ENCODE results near the gene NRCAM. TPM values are rescaled to one million over a fixed set of nuclear protein-coding genes. Genes with fewer than 3 reads are reported as not detected.
"Not testable (repeated sequence)": the region's sequence is repeated elsewhere in the genome, so short reads cannot be mapped to it uniquely, and the experiment has no call there.

Gene NRCAM
- total RNA-seq, 2 experiments from 2014 or later = 0.60 to 1.0 TPM

GRCh38 chr7:108409146-108409545 is 47.1 kb downstream of the NRCAM start:
- Mint-ChIP-seq H3K9me3 (ENCODE audit: low read depth) (no peaks in the 10 kb centered on the region), H3K4me1 (no peaks in the 10 kb centered on the region), H3K27ac (no peak overlapping the region), H3K27me3 (peaks cover 4% of the 10 kb centered on the region), H3K4me3 (no peak overlapping the region), H3K36me3 (ENCODE audit: low read depth) (no peaks in the 10 kb centered on the region)
- ATAC-seq (no peak), DNase-seq (no peak)
- ChIA-PET CTCF (interaction anchor here (0.7 to 1.1 kb wide), 3 partner anchors 24 to 302 kb away, joined by 3 read pairs; no protein-coding TSS in a partner anchor), POLR2A (no interaction called here)
- intact Hi-C loops (cut with DNase I, micrococcal nuclease) = no loop called here

DNA sequence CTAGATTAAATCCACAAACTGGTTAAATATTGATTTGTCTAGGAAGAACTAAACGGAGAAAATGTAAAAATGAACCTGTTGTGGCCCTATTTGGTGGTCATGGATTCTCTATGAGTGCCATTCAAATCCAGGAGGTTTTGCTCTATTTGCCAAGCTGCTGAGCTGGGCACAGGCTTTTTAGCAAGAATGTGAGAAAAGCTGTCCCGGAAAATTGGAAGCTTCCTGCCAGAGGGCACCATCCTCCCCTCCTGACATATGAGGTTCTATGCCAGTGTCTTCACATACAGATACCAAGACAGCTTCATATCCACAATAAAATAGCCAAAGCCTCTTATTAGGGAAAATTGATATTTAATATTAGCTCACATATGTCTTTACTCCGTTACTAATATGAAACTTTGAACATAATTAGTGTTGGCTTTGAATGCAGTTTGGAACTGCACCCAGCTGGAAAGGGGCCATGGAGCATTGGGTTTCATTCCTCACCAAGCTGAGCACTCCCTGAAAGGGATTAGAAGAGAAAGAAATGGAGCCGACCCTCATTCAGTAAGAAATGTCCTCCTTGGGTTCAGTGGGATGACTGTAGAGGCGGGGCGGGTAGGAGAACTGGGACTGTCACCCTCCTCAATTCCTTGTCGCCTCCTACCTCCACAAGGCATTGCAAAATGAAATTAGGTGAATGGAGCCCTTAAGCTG is 47.8 kb downstream of the NRCAM start:
- POLR2A ChIA-PET = interaction anchor here (0.6 kb wide), 1 partner anchor 116 kb away, joined by 3 read pairs; no protein-coding TSS in a partner anchor
- intact Hi-C loops (cut with DNase I, micrococcal nuclease) = no loop called here
- H3K4me1 Mint-ChIP-seq = no peaks in the 10 kb centered on the region
- no peaks in the 10 kb centered on the region for H3K9me3 Mint-ChIP-seq (ENCODE audit: low read depth)
- no peak overlapping the region for H3K4me3 Mint-ChIP-seq
- DNase-seq (no peak), ATAC-seq (no peak)
- peaks cover 2% of the 10 kb centered on the region for H3K27me3 Mint-ChIP-seq
- H3K36me3 Mint-ChIP-seq (ENCODE audit: low read depth) = no peaks in the 10 kb centered on the region
- CTCF ChIA-PET = interaction anchor here (0.8 to 1.1 kb wide), 2 partner anchors 23 to 72 kb away, joined by 3 read pairs; no protein-coding TSS in a partner anchor
- no peak overlapping the region for H3K27ac Mint-ChIP-seq

DNA sequence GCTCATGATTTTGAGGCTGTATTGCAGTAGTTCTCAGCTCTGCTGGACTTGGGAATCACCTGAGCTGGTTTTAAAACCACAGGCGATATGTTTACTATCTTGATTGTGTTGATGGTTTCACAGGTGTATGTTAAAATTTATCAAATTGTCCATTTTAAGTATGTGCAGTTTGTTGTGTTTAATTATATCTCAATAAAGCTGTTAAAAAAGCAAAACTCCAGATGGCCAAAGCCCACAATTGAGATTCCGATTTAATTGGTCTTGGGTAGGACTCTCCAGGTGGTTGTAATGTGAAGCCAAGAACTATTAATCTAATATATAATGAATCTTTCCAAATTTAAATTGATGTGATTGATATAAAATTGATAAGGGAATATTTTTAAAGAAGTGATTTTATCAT is 48.6 kb downstream of the NRCAM start:
- CTCF ChIA-PET = no interaction called here
- H3K9me3 Mint-ChIP-seq (ENCODE audit: low read depth) = no peaks in the 10 kb centered on the region
- POLR2A ChIA-PET = no interaction called here
- no peak overlapping the region for H3K4me3 Mint-ChIP-seq
- H3K36me3 Mint-ChIP-seq (ENCODE audit: low read depth) = no peaks in the 10 kb centered on the region
- H3K27ac Mint-ChIP-seq = no peak overlapping the region
- intact Hi-C loops (cut with DNase I, micrococcal nuclease) = no loop called here
- no peak for ATAC-seq
- H3K4me1 Mint-ChIP-seq = no peaks in the 10 kb centered on the region
- no peak for DNase-seq
- no peaks in the 10 kb centered on the region for H3K27me3 Mint-ChIP-seq

GRCh38 chr7:108406222-108406890 is 49.9 kb downstream of the NRCAM start:
- ATAC-seq (no peak), DNase-seq (no peak)
- Mint-ChIP-seq H3K4me3 (no peak overlapping the region), H3K4me1 (no peaks in the 10 kb centered on the region), H3K27me3 (no peaks in the 10 kb centered on the region), H3K27ac (no peak overlapping the region), H3K9me3 (ENCODE audit: low read depth) (no peaks in the 10 kb centered on the region), H3K36me3 (ENCODE audit: low read depth) (no peaks in the 10 kb centered on the region)
- CTCF ChIA-PET = no interaction called here
- intact Hi-C loops (cut with DNase I, micrococcal nuclease) = no loop called here
- POLR2A ChIA-PET = no interaction called here

- no peaks in the 10 kb centered on the region for H3K36me3 Mint-ChIP-seq (ENCODE audit: low read depth)
- POLR2A ChIA-PET = no interaction called here
- H3K4me3 Mint-ChIP-seq = no peak overlapping the region
- no peaks in the 10 kb centered on the region for H3K9me3 Mint-ChIP-seq (ENCODE audit: low read depth)
- no peak for DNase-seq
- peaks cover 1% of the 10 kb centered on the region for H3K27me3 Mint-ChIP-seq
- no peak for ATAC-seq
- intact Hi-C loops (cut with DNase I, micrococcal nuclease) = no loop called here
- H3K4me1 Mint-ChIP-seq = no peaks in the 10 kb centered on the region
- no peak overlapping the region for H3K27ac Mint-ChIP-seq
- CTCF ChIA-PET = interaction anchor here (0.7 to 0.9 kb wide), 2 partner anchors 48 to 295 kb away, joined by 3 read pairs; no protein-coding TSS in a partner anchor
These were observed 51.5 kb downstream of the NRCAM start for GRCh38 chr7:108404509-108405420.

DNA sequence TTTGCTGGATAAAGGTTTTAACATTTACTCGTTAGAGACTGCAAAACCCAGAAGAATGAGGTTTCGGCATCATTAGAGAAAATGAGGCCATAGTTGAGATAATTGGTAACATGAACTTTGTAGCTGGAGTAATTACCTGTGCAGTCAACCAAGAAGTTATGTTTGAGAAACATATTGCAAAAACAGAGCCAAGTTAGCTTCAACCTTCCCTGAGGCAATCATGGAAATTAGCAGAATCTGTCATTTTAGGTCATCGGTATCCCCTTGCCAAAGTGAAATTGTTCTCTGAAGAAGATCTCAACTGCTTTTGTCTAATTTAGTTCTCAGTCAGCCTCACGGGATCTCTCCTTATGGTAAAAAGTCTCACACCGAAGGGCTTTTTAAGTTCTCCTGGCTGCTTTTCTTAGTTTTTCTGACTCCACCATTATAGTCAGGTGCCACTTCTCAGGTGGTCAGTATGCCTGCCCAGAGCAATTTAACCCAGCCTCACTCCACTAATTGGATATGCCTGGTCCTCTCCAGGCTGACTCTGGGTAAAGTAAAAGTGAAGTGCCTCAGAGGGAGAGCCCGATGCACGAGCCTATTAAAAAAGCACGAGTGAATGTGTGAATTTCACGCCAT is 52.5 kb downstream of the NRCAM start:
- Mint-ChIP-seq H3K27me3 (peaks cover 3% of the 10 kb centered on the region), H3K27ac (no peak overlapping the region), H3K36me3 (ENCODE audit: low read depth) (no peaks in the 10 kb centered on the region), H3K4me1 (no peaks in the 10 kb centered on the region), H3K4me3 (no peak overlapping the region), H3K9me3 (ENCODE audit: low read depth) (no peaks in the 10 kb centered on the region)
- ChIA-PET POLR2A (no interaction called here), CTCF (interaction anchor here (0.9 kb wide), 1 partner anchor 49 kb away, joined by 3 read pairs; no protein-coding TSS in a partner anchor)
- ATAC-seq = no peak
- intact Hi-C loops (cut with DNase I, micrococcal nuclease) = no loop called here
- no peak for DNase-seq

DNA sequence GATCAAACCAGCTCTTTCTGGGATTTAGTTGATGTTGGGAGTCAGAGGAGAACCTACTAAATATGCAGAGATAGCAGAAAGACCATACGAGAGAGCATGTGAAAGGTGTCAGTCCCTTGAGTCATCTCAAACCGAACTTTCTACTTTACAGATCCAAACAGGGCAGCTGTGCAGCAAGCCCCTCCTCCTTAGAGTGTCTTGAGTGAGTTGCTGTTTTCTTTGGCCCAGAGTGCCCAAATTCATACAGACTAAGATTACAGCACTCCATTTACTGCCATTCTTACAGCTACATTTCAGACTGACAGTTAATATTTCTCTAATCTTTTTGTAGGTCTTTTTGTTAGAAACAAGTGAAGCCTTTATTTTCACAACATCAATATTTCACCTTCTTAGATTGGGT is 53.4 kb downstream of the NRCAM start:
- no peak for DNase-seq
- ChIA-PET POLR2A (no interaction called here), CTCF (interaction anchor here (0.6 to 1.0 kb wide), 3 partner anchors 202 to 289 kb away, joined by 3 read pairs; no protein-coding TSS in a partner anchor)
- Mint-ChIP-seq H3K4me1 (no peaks in the 10 kb centered on the region), H3K36me3 (ENCODE audit: low read depth) (no peaks in the 10 kb centered on the region), H3K27me3 (peaks cover 8% of the 10 kb centered on the region), H3K27ac (no peak overlapping the region), H3K9me3 (ENCODE audit: low read depth) (no peaks in the 10 kb centered on the region), H3K4me3 (no peak overlapping the region)
- ATAC-seq = peak; percentile 72
- intact Hi-C loops (cut with DNase I, micrococcal nuclease) = no loop called here

DNA sequence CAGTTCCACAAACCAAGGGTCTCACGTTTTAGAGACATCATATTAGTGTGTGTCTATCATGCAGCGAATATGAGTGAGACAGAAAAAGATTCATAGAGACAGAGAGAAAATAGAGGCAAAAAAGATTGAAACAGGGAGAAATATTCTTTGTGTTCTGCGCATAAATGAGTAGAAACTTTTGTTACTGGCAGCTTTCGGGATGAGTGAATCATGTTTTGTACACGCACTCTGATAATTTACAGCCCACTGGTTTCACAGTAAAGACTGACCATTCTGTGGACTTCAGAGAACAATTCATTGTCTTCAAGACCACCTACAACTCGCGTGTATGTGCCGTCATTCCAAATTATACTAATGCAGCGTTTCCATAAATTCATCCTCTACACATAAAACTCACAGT is 60.2 kb downstream of the NRCAM start:
- no peaks in the 10 kb centered on the region for H3K36me3 Mint-ChIP-seq (ENCODE audit: low read depth)
- intact Hi-C loops (cut with DNase I, micrococcal nuclease) = no loop called here
- no peak overlapping the region for H3K27ac Mint-ChIP-seq
- no peaks in the 10 kb centered on the region for H3K9me3 Mint-ChIP-seq (ENCODE audit: low read depth)
- peaks cover 10% of the 10 kb centered on the region for H3K27me3 Mint-ChIP-seq
- ChIA-PET CTCF (interaction anchor here (0.7 kb wide), 1 partner anchor 14 kb away, joined by 3 read pairs; no protein-coding TSS in a partner anchor), POLR2A (no interaction called here)
- no peaks in the 10 kb centered on the region for H3K4me1 Mint-ChIP-seq
- H3K4me3 Mint-ChIP-seq = no peak overlapping the region
- ATAC-seq = no peak
- DNase-seq = no peak

DNA sequence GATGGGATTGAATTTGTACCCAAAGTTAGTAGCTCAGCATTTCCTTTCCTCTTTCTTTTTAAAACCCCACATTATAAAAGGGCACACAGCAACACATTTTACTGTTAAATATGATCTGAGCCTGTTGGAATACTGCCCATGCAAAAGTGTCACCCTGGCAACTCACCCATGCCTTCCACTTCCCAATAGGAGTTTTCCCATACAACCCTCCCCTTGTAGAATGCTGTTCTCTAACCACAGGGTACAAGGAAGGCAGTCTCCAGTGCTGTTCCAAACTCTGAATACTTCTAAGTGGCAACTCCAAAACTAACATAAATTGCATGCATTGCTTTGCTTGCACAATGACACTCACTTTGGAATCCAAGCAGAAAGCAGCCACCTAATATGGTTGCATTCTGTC is 60.8 kb downstream of the NRCAM start:
- no peaks in the 10 kb centered on the region for H3K4me1 Mint-ChIP-seq
- no peaks in the 10 kb centered on the region for H3K36me3 Mint-ChIP-seq (ENCODE audit: low read depth)
- ChIA-PET POLR2A (no interaction called here), CTCF (no interaction called here)
- ATAC-seq (no peak), DNase-seq (no peak)
- intact Hi-C loops (cut with DNase I, micrococcal nuclease) = no loop called here
- H3K9me3 Mint-ChIP-seq (ENCODE audit: low read depth) = peaks cover under 1% of the 10 kb centered on the region
- no peak overlapping the region for H3K27ac Mint-ChIP-seq
- peaks cover 10% of the 10 kb centered on the region for H3K27me3 Mint-ChIP-seq
- no peak overlapping the region for H3K4me3 Mint-ChIP-seq

DNA sequence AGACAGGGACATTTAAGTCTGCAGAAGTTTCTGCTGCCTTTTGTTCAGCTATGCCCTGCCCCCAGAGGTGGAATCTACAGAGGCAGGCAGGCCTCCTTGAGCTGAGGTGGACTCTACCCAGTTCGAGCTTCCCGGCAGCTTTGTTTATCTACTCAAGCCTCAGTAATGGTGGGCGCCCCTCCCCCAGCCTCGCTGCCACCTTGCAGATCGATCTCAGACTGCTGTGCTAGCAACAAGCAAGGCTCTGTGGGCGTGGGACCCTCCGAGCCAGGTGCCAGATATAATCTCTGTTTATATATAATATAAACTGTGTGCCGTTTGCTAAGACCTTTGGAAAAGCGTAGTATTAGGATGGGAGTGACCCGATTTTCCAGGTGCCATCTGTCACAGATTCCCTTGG is 63.1 kb downstream of the NRCAM start:
- DNase-seq; H3K9me3 Mint-ChIP-seq (ENCODE audit: low read depth); H3K36me3 Mint-ChIP-seq (ENCODE audit: low read depth); intact Hi-C loops (cut with DNase I, micrococcal nuclease); H3K27me3 Mint-ChIP-seq; H3K4me3 Mint-ChIP-seq; H3K27ac Mint-ChIP-seq; POLR2A ChIA-PET; H3K4me1 Mint-ChIP-seq; ATAC-seq: not testable (repeated sequence)
- CTCF ChIA-PET = interaction anchor here (1.0 kb wide), 1 partner anchor 60 kb away, joined by 3 read pairs; no protein-coding TSS in a partner anchor

DNA sequence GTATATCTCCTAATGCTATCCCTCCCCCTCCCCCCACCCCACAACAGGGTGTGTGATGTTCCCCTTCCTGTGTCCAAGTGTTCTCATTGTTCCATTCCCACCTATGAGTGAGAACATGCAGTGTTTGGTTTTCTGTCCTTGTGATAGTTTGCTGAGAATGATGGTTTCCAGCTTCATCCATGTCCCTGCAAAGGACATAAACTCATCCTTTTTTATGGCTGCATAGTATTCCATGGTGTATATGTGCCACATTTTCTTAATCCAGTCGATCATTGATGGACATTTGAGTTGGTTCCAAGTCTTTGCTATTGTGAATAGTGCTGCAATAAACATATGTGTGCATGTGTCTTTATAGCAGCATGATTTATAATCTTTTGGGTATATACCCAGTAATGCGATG is 68.5 kb downstream of the NRCAM start:
- ATAC-seq; intact Hi-C loops (cut with DNase I, micrococcal nuclease); H3K4me1 Mint-ChIP-seq; CTCF ChIA-PET; H3K4me3 Mint-ChIP-seq; DNase-seq; H3K27ac Mint-ChIP-seq; H3K9me3 Mint-ChIP-seq (ENCODE audit: low read depth); H3K36me3 Mint-ChIP-seq (ENCODE audit: low read depth); POLR2A ChIA-PET; H3K27me3 Mint-ChIP-seq: not testable (repeated sequence)

All from activated CD4-positive, alpha-beta T cell treated with anti-CD3 and anti-CD28 coated beads for 36 hours (primary cell).